Endothelial cell of umbilical vein (primary cell): Measurements from ENCODE around the gene NTSR1. TPM values are rescaled to one million over a fixed set of nuclear protein-coding genes. Genes with fewer than 3 reads are reported as not detected.

ENCODE experiments used
- BruUV-seq: library from RNA; stranded (reverse); fragments of 400-500 nt; replicated peaks from 2 replicates; lab custom pipeline; 2021; lab: Mats Ljungman, UMichigan
- CTCF ChIA-PET: fragments of 300-600, 350-600 bp; sonication (Branson Sonifier 250); formaldehyde crosslinking; loops from one replicate; lab custom pipeline; 2021; ENCODE audit warnings: antibody characterized with exemption, inconsistent platforms; lab: Charles Lee
- POLR2A ChIA-PET: fragments of 300-600, 350-600 bp; sonication (Branson Sonifier 250); formaldehyde crosslinking; loops from one replicate; lab custom pipeline; 2021; ENCODE audit warnings: antibody characterized with exemption, inconsistent platforms; lab: Charles Lee
- DNase-seq: peaks from one replicate; pipeline ENCODE4 v3.0.0-alpha.2; 2011; ENCODE audit warnings: low read depth, low spot score
- FAIRE-seq: peaks from 2 replicates; lab custom pipeline; 2011; peaks lifted over from hg19 to GRCh38; lab: Jason Lieb, UNC
- H2AFZ ChIP-seq: 2 replicates; pipeline ENCODE4 v1.6.0; 2012; ENCODE audit warnings: low read depth, low read length, control low read depth, inconsistent platforms
- H3K27ac ChIP-seq: 2 replicates; pipeline ENCODE4 v1.5.1; 2011; ENCODE audit warnings: low read depth, mild to moderate bottlenecking, control low read depth, low read length, moderate library complexity; ENCODE audit not compliant: insufficient read depth
- H3K27me3 ChIP-seq, 2 experiments: 2 replicates each; pipeline versions ENCODE4 v1.6.0 to v1.6.1; 2011; ENCODE audit warnings: low read length in 2 of 2, mixed read lengths in 1 of 2; ENCODE audit not compliant: control insufficient read depth in 2 of 2, insufficient read depth in 2 of 2
- H3K36me3 ChIP-seq, 2 experiments: 2 replicates in 1 of 2; 3 replicates in 1 of 2; pipeline ENCODE4 v1.5.1; 2011; ENCODE audit warnings: low read length in 2 of 2, mild to moderate bottlenecking in 1 of 2, moderate library complexity in 1 of 2; ENCODE audit not compliant: control insufficient read depth in 2 of 2, insufficient read depth in 2 of 2; ENCODE audit errors: extremely low read depth in 1 of 2
- H3K4me1 ChIP-seq: 3 replicates; pipeline ENCODE4 v1.5.1; 2011; ENCODE audit warnings: mild to moderate bottlenecking, low read length; ENCODE audit not compliant: control insufficient read depth, insufficient read depth; ENCODE audit errors: extremely low read depth
- H3K4me2 ChIP-seq: 2 replicates; pipeline ENCODE4 v1.6.1; 2011; ENCODE audit warnings: low read length, control low read depth, mixed read lengths; ENCODE audit not compliant: insufficient read depth
- H3K4me3 ChIP-seq, 3 experiments: fragments of 200-600 bp in 1 of 3; sonication (generic), shearing (Covaris generic) in 1 of 3; replicated peaks in 1 of 3; 2 replicates each; pipeline ENCODE4 v1.5.1; 2011 to 2016; ENCODE audit warnings: control low read depth in 3 of 3, low read length in 3 of 3, mild to moderate bottlenecking in 2 of 3, inconsistent platforms in 1 of 3, low read depth in 1 of 3, moderate library complexity in 1 of 3; ENCODE audit not compliant: insufficient read depth in 1 of 3
- H3K79me2 ChIP-seq: 2 replicates; pipeline ENCODE4 v1.6.0; 2012; ENCODE audit warnings: low read length, inconsistent platforms; ENCODE audit not compliant: control insufficient read depth, insufficient read depth
- H3K9ac ChIP-seq: replicated peaks from 2 replicates; pipeline ENCODE3; 2011; ENCODE audit warnings: low read length, control low read depth; ENCODE audit not compliant: insufficient read depth; ENCODE audit errors: extremely low read depth
- H3K9me1 ChIP-seq: replicated peaks from 3 replicates; pipeline ENCODE4 v1.6.0; 2011; ENCODE audit warnings: mild to moderate bottlenecking, low read length; ENCODE audit not compliant: control insufficient read depth, insufficient read depth; ENCODE audit errors: extremely low read depth
- H3K9me3 ChIP-seq: replicated peaks from 2 replicates; pipeline ENCODE4 v1.5.1; 2012; ENCODE audit warnings: low read length, inconsistent platforms; ENCODE audit not compliant: control insufficient read depth, insufficient read depth
- H4K20me1 ChIP-seq: replicated peaks from 2 replicates; pipeline ENCODE3; 2011; ENCODE audit warnings: mild to moderate bottlenecking, low read length; ENCODE audit not compliant: control insufficient read depth, insufficient read depth; ENCODE audit errors: extremely low read depth
- CTCF ChIP-seq, 2 donors: IDR thresholded peaks; 1 replicate in 1 of 2; 2 replicates in 1 of 2; pipeline ENCODE4 v1.5.1; 2011; ENCODE audit warnings: low read length in 2 of 2, mild to moderate bottlenecking in 2 of 2, moderate library complexity in 2 of 2, control low read depth in 1 of 2, inconsistent platforms in 1 of 2, low read depth in 1 of 2; ENCODE audit not compliant: insufficient read depth in 1 of 2; ENCODE audit errors: extremely low read depth in 1 of 2
- EZH2 ChIP-seq: IDR thresholded peaks from 2 replicates; pipeline ENCODE4 v1.6.1; 2012; ENCODE audit warnings: borderline replicate concordance, low read depth, mild to moderate bottlenecking, moderate library complexity, low read length, inconsistent platforms; ENCODE audit not compliant: severe bottlenecking
- FOS ChIP-seq: IDR thresholded peaks from 2 replicates; pipeline ENCODE4 v1.6.1; 2011; ENCODE audit warnings: mild to moderate bottlenecking, low read length, moderate library complexity, borderline replicate concordance; ENCODE audit not compliant: insufficient read depth
- GATA2 ChIP-seq: IDR thresholded peaks from 2 replicates; pipeline ENCODE4 v1.7.0; 2011; ENCODE audit warnings: low read depth, mild to moderate bottlenecking, moderate library complexity, mixed read lengths, low read length; ENCODE audit not compliant: insufficient read length, insufficient read depth
- JUN ChIP-seq: IDR thresholded peaks from 2 replicates; pipeline ENCODE4 v1.6.1; 2011; ENCODE audit warnings: borderline replicate concordance, low read depth; ENCODE audit not compliant: insufficient read length, insufficient read depth
- MAX ChIP-seq: IDR thresholded peaks from 2 replicates; pipeline ENCODE4 v1.6.1; 2011; ENCODE audit not compliant: insufficient read depth, insufficient read length
- MYC ChIP-seq: IDR thresholded peaks from one replicate; pipeline ENCODE4 v1.6.1; 2011; ENCODE audit warnings: mild to moderate bottlenecking, low read depth, low read length
- POLR2A ChIP-seq: IDR thresholded peaks from 2 replicates; pipeline ENCODE4 v1.6.1; 2012; ENCODE audit warnings: low read depth, mild to moderate bottlenecking, control low read depth, low read length
- POLR2AphosphoS5 ChIP-seq: IDR thresholded peaks from 2 replicates; pipeline ENCODE4 v1.6.1; 2012; ENCODE audit warnings: low read depth, mild to moderate bottlenecking, control low read depth, low read length, moderate library complexity; ENCODE audit not compliant: insufficient read depth
- dilution Hi-C: fragments of 300-500 bp; cut with MboI; formaldehyde crosslinking; loops from one replicate; pipeline ENCODE4 v1.15.0; 2019; ENCODE audit warnings: low sequenced_read_pairs; ENCODE audit not compliant: extremely low pct_ligation_motif_present
- intact Hi-C: fragments of 100-400 bp; cut with micrococcal nuclease; formaldehyde crosslinking; loops from one replicate; pipeline ENCODE4 v1.10.0; 2022
- polyA plus RNA-seq, 4 experiments: library from polyadenylated mRNA; depleted of rRNA in 3 of 4; stranded (reverse) in 3 of 4; unstranded in 1 of 4; fragments of >200 nt; gene quantifications; 2 replicates each; pipeline versions ENCODE4 v1.2.1 to v1.2.3, GENCODE V29; 2011 to 2012; ENCODE audit warnings: missing spikeins in 1 of 4
- total RNA-seq: library from RNA; stranded (reverse); gene quantifications from 2 replicates; pipeline ENCODE4 v1.2.3, GENCODE V29; 2021

NTSR1 gene
- total and polyA plus RNA-seq, 2 donors (not counting 3 experiments of a cell fraction or from before 2014, with no cell fraction given), result 0.14 to 2.1 TPM

- Histone ChIP-seq H3K9me1 (no peaks in the 10 kb centered on the region), H3K27me3 (peaks cover 0 to 2% of the 10 kb centered on the region in 2 experiments), H3K4me1 (no peaks in the 10 kb centered on the region), H4K20me1 (no peaks in the 10 kb centered on the region), H3K4me3 (no peak overlapping the region), H3K9me3 (no peaks in the 10 kb centered on the region), H3K36me3 (no peaks in the 10 kb centered on the region), H2AFZ (no peak overlapping the region), H3K79me2 (no peaks in the 10 kb centered on the region), H3K4me2 (no peak overlapping the region), H3K9ac (no peak overlapping the region), H3K27ac (no peak overlapping the region)
- dilution Hi-C loops, result no loop called here
- CTCF ChIA-PET, result interaction anchor here (0.9 to 3.3 kb wide), 2 partner anchors 18 to 106 kb away, joined by 3 to 26 read pairs; no protein-coding TSS in a partner anchor
- intact Hi-C loops, result no loop called here
- BruUV-seq, result no TSS peak
- no peak for DNase-seq
- no peak for TF ChIP-seq MYC
- no peak for TF ChIP-seq POLR2AphosphoS5
- TF ChIP-seq MAX, result no peak
- TF ChIP-seq CTCF (IDR thresholded peaks at IDR 0.05; ENCODE audit: extremely low read depth in 1 of 2, insufficient read depth in 1 of 2, low read depth in 1 of 2, low read length in 2 of 2), result no peak
- no peak for TF ChIP-seq POLR2A
- no peak for TF ChIP-seq GATA2
- no peak for TF ChIP-seq EZH2
- TF ChIP-seq FOS, result no peak
- no peak for TF ChIP-seq JUN
- POLR2A ChIA-PET, result no interaction called here
- no peak for FAIRE-seq
Observed at GRCh38 chr20:62684981-62685380, 23.7 kb upstream of the NTSR1 start.
